NCI-H1105 treated with DMSO at 0.1 percent for 48 hours (cell line): ENCODE data around the gene FAM107A.
A peak's percentile ranks its signal among the peaks of the same experiment; 100 is the strongest.

Experiments
- DNase-seq: peaks from one replicate; lab custom pipeline; 2025; lab: John Stamatoyannopoulos, UW

FAM107A gene

DNA sequence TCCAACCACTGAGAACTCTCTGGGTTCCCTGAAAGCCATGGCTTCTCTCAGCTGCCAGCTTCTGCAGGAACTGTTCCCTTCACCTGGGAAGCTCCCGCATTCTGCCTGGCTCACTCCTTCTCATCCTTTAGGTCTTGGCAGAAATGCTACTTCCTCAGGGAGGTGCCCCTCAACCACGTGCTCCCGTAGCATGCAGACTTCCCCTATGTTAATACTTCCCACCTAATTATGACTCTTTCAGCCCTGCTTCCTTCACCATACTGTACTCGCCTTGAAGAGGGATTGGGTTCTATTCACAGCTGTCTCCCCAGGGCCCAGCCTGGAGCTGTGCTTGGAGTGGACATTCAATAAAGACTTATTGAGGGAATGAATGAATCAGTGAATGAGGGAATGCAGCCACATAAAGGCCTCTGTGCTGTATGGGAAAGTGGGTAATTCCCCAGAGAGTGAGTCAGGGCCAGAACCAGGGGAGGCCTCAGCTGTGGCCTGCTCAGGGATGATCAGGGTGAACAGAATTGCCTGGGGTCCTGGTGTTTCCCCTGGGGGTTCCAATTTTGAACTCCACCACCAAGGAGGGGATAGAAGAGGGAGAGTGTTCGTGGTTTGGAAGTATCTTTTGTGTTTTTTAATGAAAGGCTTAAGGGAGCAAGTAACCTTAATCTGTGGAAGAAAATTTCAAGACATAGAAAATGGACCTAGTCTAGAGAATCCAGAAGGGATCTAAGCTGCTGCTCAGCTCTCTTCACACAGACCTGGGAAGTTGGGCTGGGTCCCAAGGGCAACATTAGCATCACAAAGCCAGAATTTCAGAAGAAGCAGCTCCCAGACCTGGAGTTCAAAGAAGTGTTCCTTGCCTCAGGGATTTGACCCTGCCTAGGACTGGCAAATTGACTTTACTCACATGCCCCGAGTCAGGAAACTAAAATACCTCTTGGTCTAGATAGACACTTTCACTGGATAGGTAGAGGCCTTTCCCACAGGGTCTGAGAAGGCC is 14.6 kb upstream of the FAM107A start:
- DNase-seq: no peak

DNA sequence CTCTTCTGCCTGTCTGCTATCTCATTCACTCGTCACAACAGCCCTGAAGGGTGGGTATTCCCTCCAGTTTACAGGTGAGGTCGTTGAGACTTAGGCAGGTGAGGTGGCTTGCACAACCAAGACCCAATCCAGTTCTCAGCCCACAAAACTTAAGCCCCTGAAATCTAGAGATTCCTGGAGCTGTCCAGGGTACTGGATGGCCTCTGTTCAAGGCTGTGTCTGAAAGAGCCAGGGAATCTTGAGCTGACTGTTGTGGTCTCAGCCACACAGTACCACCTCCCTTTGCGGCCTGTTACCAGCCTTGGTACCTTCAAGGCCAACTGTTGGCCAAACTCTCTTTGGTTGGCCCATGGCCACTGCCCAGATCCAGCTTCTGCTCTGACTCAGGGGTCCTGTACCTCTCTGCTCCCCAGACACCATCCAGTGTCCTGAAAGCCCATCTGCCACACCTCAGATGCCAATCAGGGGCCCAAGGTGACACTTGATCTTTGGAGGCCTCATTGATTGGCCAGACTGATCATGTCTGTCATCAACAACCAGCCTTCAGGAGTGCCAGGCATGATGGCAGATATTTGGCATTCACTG is 10.9 kb upstream of the FAM107A start:
- no peak for DNase-seq

DNA sequence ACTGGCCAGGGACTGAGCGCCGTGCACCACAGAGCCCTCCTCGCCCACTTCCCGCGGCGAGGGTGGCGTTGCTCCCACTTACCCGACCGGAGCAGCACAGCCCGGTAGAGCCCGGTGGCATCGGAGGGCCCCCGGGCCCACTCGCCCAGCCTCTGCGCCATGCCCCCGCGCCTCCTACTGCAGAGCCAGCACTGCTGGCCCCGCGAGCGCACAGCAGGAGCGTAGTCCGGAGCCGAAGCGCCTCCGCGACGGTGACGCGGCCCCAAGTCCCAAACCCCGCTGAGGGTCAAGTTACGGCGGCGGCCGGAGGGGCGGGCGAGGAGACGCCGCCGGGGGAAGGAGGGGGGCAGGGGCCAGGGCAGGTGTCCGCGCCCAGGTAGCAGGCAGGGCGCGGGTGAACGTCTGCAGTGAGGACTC is 9.6 kb upstream of the FAM107A start:
- no peak for DNase-seq

DNA sequence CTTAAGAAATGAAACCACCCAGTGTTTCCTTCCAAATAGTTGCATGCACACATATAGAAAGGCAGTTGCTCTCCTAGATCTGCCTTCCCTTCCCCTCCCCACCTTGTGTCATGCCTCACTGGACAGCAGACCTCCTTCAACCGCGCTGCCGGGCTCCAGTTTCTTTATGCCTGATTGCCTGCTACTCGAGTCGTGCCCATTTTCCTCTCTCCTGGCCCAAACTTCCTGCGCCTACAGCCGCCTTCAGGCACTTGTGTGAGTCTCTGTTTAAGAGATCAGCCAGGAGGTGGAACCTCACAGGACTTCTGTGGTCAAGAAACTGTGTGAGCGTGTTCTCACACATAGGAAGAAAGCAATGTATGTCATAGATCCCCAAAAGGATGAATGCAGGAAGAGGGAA is 8.8 kb upstream of the FAM107A start:
- DNase-seq: no peak

DNA sequence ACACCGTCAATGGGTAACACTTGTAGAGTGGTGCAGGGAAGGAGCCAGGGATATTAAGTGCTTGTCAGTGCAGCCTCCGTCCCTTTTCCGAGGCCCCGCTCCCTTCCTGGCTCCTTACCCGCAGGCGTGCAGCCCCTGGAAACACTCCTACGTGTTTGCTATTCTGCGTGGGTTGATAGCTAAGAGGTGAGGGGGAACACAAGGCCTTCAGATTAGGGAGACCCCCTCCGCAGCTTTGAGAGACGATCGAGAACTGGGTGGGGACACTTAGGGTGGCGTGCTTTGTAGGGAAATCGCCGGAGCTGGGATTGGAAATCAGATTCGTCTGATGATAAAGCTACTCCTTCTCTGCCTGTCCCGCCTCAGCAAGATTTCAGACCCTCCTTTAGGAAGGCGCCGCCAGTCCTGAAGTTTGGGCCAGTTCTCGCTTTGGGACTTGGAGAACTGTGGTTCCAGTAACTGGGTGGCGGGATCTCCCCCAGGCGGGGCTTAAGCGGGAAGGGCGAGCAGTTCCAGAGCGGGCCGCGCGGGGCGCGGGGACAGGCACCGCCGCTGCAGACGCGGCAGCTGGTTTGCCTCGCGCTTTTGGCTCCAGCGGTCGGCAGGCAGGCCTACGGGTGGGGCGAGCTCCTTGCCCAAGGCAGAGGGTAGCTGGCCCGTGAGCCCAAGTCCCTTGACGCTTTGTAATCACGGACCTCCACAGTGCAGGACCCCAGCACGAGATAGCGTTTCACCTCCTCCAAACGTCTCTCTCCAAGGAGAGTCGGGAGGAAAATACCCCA is 8.0 kb upstream of the FAM107A start:
- DNase-seq: peak; percentile 38

DNA sequence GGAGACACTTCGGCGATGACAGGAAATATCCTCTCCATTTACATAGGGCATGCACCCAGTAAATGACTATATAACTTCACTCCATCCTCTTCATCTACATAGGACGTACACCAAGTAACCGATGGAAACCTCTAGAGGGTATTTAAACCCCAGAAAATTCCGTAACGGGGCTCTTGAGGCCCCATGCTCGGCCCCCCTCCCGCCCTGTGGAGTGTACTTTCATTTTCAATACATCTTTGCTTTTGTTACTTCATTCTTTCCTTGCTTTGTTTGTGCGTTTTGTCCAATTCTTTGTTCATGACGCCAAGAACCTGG is 7.5 kb upstream of the FAM107A start:
- no peak for DNase-seq

DNA sequence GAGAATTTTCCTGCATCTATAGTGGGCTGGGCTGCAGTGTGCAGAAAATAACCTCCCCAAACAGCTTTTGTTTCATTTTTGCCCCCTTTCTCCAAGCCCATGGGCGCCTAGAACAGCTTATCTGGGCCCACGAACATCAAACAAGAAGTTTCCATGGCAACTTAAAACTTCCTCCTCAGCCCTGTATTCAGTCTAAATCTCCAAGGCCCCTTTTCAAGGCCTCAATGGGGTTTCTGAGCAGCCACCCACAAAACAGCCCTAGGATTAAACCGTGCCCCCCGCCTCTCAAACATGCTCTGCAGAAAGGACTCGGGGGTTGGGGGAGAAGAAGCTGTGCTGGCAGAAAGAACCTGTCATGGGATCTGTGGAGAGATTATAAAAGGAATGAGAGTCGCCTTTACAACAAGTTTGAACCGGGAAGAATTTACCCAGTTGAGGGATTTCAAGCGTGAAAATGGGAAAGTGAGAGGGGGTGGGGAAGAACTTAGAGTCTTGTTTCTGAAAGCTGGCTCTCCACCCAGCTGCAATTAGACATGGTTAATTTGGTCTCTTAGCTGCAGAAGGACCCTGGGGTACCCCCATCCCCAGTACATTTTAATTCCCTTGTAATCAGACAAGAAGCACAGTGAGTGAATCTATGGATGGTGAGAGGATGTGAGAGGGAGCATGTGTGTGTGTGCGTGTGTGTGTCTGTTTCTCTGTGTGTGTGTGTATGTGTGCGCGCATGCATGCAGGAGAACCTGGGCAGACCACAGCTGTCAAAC is 4.3 kb upstream of the FAM107A start:
- DNase-seq: no peak

DNA sequence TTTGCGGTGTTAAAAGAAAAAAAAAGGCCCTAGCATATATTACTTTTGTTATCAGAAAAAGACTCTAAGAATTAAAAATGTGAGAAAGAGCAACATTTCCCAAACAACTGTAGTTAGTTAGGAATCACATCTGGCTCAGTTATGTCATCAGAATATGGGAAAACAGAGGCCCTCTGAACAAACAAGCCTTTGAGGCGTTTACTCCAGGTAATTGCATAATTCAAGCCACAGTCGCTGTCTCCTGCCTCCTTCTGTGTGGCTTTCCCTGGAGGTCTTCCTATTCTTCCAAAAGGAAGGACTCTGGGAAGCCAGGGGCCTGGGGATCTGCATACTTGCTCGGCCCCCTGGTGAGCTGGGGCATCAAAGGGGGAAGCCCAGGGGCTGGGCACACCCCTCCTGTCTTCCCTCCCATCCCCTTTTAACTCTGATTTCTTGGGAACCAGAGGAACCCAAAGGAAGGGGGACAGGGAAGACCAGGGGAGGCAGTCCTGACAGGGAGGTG is 3.7 kb upstream of the FAM107A start:
- DNase-seq: no peak

DNA sequence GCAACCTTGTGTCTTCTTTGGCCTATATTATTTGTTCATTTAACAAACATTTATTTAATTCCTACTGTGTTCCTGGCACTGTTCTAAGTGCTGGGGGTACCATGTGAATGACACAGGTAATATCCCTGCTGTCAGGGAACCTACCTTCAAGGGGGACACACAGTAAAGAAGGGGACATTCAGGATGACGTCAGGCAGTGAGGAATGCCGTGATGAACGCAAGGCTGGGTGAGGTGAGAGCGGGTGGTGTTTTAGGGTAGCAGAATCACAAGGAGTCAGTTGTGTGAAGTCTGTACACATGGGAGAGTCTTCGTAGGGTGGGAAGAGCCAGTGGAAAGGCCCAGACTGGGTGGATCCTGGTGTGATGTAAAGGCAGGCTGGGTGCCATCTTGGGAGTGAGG is 1.7 kb upstream of the FAM107A start:
- no peak for DNase-seq

DNA sequence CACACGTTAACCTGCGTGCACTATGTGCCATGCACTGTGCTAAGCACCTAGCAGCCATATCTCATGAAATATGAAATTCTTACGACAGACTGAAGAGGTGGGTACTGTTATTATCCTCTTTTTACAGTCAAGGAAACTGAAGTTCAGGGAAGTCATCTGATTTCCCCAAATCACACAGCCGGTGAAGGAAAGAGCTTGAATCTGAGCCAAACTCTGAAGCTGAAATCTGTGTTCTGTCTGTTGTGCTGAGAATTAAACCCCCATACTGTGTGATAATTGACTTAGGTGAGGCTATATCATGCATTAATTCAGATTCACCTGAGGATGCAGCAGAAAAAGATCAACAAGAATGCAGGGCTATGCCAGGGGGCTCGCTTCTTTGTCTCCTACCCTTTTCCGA is 475 bp downstream of the FAM107A start:
- no peak for DNase-seq

DNA sequence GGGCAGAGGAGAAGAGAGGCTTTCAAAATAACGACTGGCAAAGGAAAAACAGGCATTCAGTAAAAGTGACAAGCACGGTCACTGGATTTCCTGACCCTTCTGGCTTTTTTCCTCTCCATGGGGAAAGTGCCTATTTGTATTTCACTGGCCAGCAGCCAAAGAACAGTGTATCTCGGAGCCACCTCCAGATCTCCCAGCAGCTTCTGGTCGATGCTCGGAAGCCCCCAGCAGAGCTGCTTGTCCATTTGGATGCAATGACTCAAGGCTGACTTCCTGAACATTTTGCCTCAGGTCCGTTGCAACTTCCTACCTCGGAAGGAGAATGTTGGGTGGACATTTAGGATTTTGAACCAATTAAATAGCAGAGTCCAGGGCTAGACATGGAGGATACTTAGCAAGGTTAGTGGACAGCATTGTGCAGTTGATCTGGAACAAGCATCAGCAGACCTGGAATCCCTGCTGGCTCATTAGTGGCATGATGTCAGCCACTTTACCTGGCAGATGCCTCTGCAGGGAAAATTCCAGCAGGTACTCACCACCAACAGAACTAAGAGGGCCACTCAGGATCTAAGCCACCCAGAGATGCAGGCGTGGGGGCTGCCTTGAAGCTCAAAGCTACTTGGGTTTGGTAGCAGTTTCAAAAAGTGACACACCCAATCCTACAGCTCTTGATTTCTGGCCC is 1.1 kb downstream of the FAM107A start:
- no peak for DNase-seq

DNA sequence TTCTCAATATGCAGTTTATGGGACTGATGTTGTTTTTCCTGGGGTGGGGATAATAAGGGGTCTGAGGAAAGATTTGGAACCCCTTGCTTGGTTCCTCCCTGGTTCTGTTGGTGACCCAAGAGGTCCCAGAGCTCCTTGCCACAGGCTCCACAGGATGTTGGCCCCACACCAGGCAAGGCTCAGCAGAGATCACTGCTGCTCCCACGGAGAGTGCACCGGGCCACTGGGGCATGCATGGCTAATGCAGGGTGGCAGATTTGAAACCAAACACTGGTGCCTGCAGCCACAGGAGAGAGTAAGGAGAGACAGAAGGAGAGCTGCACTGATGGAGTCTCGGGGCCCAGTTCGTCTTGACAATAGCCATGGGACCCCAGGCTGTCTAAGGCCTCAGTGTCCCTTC is 2.5 kb downstream of the FAM107A start:
- DNase-seq: no peak

DNA sequence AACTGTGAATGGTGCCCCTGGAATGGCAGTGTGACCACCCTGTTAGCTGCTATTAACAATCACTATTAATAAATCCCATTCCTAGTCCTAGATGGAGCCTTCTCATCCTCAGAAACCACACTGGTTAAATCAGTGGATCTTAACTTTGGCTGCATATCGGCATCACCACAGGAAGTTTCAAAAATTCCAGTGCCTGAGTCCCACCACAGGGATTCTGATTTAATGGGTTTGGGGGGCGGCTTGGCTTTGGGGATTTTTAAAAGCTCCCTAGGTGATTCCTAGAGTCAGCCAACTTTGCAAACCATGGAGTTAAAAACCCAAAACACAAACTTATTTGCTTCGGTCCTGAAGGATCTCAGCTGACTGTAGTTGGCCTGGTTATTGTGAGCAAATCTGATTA is 3.1 kb downstream of the FAM107A start:
- DNase-seq: no peak

DNA sequence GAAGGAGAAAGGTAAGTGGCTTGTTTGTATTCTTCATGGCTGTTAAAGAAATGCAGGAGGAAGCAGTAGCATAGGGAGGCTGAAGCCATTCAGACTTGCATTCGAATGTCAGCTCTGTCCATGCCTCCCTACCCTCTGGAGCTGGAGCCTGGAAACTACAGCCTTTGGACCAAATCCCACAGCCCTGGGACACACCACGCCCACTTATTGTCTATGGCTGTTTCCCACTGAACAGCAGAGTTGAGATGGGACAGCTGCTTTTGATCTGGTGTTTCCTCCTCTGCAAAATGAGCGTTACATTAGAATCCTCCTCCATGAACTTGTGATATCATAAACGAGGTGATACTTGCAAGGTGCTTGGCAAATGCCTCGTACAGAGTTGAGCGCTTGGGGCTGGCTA is 3.6 kb downstream of the FAM107A start:
- DNase-seq: no peak

DNA sequence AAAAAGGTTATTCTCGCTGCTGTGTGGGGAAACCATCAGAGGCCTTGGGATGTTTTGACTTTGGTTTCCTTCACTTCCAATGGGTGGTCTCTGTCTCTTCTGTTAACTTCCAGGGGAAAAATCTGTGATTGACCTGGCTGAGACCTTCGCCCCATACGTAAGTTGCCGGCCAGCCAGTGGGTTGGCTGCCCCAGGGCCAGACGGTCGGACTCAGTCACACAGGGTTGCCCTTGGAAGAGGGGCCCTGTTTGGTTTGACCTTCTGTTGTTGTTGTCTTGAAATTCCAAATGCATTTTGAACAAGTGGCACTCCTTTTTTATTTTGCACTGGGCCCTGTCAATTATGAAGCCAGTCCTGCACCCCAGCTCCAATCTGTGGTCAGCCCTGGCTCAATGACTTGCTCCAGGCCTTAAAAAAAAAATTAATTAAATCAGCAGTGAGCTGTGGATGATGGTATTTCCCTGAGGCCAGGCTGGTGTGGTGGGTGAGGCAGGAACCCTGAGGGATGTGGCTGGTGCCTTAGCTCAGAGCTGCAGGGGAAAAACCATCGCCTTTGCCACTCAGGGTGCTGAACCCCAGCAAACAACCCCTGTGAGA is 4.5 kb downstream of the FAM107A start:
- DNase-seq: no peak

DNA sequence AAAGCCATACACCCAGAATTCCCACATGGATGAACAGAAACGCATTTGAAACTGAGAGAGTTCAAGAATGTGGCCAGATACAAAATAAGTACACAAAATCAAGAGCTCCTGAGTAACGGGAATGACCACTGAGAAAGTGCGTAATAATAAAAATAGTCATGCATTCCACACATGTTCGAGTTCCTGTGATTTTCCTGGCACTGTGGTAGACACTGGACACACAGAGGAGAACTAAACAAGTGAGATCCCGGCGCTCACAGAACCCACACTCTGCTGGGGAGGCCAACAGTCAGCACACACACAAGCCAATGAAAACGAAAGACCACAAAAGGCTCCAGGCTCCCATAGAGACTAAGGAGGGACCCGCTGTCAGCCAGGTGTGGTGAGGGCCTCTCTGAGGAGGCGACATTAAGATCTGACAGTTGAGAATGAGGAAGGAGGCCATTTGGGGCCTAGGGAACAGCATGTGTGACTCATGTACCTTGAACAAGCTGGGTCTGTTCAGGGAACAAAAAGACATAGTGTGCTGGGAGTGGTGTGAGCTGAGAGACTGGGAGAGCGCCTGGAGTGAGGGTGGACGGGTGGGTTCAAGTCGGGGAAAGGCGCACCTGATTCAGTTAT is 5.1 kb downstream of the FAM107A start:
- DNase-seq: no peak

DNA sequence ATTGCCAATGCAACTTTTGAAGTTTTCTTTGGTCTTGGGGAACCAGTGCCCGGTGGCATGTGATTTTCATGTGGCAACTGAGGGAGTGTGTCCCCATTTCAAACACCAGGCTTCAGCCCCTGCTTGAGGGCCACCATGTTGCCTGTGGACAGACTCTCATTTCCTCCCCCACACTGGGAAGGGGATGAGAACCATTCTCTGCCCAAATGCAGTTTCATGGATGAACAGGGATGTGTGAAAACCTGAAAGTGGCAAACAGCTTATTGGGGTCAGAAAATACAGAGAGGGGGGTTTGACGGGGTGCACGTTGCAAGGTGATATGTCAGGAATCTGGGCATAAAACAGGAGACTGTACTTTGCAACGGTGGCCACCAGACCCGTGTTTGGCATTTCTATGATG is 6.3 kb downstream of the FAM107A start:
- no peak for DNase-seq

DNA sequence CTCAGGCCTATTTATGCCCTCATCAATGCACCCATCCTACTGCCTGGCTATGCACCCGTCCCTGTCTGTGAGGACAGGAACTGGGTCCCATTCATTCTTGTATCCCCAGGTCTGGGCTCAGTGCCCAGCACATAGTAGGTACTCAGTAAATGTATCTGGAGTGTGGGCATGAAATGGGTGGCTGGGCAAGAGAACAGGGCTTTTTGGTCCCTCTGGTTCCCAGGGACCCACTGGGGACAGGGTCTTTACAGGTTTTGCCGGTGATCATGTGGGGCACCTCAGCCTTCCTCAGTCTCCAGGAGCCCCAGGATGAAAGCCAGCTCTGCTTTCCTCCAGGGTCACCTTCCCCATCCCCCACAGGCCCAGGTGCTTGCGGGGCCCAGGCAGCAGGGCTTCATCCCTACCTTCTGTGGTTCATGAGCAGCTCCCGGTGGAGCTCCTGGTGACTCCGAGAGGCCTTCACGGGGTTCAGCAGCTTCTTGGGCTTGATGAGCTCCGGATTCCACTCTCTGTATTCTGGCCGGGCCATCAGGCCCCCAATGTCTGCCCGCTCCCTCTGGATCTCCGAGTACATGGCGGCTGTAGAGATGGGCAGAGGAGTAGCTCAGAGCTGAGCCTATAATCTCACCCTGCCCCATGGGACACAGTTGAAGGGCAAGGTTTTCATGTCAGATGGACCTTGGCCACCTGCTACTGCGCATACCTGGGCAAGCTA is 7.7 kb downstream of the FAM107A start:
- DNase-seq: no peak

DNA sequence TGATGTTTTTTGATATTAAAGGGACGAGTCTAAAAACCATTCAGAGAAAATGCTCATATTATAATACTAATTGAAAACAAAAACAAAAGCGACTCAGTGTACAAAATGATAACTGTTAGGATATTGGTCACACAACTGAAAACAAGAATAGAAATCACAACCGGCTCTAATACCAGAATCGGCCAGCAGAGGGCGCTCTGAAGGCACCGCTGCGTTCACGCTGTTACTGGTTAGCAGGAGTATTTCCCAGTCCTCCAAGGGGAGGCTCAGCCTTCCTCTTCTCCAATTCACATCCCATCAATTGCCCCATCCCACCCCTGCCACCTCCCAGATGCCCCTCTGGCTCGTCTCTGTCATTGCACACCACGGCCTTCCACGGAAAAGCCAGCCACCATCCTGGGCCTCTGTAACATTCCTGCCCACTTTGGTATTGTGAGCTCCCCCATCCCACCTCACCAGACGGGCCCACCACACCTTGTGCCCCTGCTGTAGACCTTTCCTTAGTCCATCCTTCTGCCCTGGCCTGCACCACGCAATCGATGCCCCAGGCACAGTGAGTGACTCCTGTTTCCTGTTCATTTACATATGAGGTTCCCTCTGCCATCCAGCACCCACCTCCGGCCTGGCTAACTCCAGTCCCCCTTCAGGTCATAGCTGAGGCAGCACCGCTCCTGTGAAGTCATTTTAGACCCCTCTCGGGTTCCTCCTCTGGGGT is 8.5 kb downstream of the FAM107A start:
- peak; percentile 21 for DNase-seq

DNA sequence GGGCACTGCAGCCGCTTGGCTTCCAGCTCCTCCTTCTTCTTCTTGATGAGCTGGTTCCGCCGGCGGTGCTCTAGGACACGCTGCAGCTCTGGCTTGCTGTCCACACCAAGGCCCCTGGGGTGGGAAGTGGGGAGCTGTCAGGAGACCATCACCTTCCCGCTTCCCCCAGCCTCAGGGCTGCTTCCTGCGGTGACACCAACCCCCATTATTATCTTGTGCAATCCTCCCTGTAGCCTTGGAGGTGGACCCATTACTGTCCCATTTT is 10.0 kb downstream of the FAM107A start:
- DNase-seq: no peak
